Measurements from ENCODE around the gene DECR2. TPM values are rescaled to one million over a fixed set of nuclear protein-coding genes. Genes with fewer than 3 reads are reported as not detected.

DECR2 gene, protein sequence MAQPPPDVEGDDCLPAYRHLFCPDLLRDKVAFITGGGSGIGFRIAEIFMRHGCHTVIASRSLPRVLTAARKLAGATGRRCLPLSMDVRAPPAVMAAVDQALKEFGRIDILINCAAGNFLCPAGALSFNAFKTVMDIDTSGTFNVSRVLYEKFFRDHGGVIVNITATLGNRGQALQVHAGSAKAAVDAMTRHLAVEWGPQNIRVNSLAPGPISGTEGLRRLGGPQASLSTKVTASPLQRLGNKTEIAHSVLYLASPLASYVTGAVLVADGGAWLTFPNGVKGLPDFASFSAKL
- total RNA-seq (1 to 10 TPM; 7.5 to 9.0 TPM), total RNA-seq (2.6 to 5.6 reads per million in 2 donors)

DNA sequence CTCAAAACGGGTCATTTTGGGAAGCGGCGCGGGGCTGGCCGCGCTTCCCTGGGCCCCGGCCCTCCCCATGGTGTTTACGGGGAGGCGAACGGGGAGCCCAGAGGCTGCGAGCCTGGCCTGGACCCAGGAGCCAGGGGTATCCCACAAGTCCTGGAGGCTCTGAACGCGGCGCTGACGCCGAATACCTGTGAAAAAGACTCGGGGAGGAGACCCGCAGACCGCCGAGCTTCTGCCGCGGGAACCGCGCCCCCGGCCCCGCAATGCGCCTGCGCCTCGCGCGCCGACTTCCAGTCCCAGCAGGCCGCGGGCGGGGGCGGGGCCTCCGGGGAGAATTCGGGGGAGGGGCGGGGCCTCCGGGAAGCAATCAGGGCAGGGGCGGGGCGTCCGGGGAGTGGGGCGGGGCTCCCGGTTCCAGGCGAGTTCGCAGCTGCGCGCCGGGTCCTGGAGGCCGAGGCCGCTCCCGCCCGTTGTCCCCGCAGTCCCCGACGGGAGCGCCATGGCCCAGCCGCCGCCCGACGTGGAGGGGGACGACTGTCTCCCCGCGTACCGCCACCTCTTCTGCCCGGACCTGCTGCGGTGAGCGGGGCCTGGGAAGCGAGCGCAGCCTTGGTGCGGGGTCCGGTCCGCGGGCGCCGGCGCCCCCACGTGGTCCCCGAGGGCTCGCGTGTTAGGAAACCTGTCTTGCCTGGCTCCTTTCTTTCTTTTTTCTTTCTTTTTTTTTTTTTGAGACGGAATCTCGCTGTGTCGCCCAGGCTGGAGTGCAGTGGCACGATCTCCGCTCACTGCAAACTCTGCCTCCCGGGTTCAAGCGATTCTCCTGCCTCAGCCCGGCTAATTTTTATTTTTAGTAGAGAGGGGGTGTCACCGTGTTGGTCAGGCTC lies at the start of gene DECR2:
DECR2 (plus strand) TSS at position 418 of the 881 bp plus-strand sequence; CDS start at position 497, 79 bp downstream.
- peak within 1 kb of the TSS; percentile 91 for H3K4me3 Mint-ChIP-seq
- no peaks in the 10 kb centered on the region for H3K36me3 Mint-ChIP-seq (ENCODE audit: low read depth)
- H3K9me3 ChIP-seq (ENCODE audit: control insufficient read depth, low read length, poor library complexity, severe bottlenecking): no peaks in the 10 kb centered on the region
- peak within 1 kb of the TSS; percentile 92 for H3K27ac Mint-ChIP-seq
- peaks cover 5% of the 10 kb centered on the region for H3K4me1 Mint-ChIP-seq
- DNase-seq (peak; percentile 96 to 100 (median 98)), ATAC-seq (peak; percentile 86)
- no peaks in the 10 kb centered on the region for H3K27me3 Mint-ChIP-seq

DNA sequence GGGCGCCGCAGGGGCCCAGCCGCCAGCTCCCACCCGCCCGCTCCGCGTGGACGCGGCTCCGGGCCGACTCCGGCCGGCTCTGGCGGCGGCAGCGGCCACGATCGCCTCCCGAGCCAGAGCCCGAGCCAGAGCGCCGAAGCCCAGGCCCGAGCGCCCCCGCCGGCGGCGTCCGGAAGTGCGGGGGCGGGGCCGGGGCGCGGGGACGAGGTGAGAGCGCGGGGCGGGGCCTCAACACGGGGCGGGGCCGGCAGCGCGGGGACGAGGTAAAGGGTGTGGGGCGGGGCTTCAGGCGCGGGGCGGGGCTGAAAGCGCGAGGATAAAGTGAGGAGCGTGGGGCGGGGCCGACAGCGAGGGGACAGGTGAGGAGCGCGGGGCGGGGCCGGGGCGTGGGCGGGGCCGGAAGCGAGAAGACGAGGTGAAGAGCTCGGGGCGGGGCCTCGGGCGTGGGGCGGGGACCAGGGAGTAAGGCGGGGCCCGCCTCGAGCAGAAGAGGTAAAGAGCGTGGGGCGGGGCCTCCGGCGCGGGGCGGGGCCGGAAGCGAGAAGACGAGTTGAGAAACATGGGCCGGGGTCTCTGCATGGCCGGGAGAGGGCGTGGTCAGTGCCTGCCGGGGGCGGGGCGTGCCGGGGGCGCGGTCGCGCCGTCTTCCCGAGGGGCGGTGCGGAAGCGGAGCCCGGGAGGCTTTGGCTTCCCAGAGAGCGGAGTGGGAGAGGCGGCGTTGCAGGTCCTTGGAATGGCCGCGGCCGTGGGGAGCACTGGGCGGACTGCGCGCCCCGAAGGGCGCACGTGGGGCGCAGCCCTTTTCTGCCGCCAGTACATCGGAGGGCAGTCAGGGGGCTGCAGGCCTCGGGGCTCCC lies 48.9 kb upstream of the DECR2 start, which contains the start of gene AXIN1:
AXIN1 (minus strand) TSS at position 177 of the 857 bp plus-strand sequence. CDS start 5,698 bp downstream, outside the sequence.
- H3K36me3 Mint-ChIP-seq (ENCODE audit: low read depth): no peaks in the 10 kb centered on the region
- H3K9me3 ChIP-seq (ENCODE audit: control insufficient read depth, low read length, poor library complexity, severe bottlenecking): no peaks in the 10 kb centered on the region
- ATAC-seq (peak; percentile 88), DNase-seq (peak; percentile 100)
- peaks cover 27% of the 10 kb centered on the region for H3K4me1 Mint-ChIP-seq
- H3K27me3 Mint-ChIP-seq: no peaks in the 10 kb centered on the region
- peak within 1 kb of the TSS; percentile 95 for H3K27ac Mint-ChIP-seq
- peak within 1 kb of the TSS; percentile 95 for H3K4me3 Mint-ChIP-seq

DNA sequence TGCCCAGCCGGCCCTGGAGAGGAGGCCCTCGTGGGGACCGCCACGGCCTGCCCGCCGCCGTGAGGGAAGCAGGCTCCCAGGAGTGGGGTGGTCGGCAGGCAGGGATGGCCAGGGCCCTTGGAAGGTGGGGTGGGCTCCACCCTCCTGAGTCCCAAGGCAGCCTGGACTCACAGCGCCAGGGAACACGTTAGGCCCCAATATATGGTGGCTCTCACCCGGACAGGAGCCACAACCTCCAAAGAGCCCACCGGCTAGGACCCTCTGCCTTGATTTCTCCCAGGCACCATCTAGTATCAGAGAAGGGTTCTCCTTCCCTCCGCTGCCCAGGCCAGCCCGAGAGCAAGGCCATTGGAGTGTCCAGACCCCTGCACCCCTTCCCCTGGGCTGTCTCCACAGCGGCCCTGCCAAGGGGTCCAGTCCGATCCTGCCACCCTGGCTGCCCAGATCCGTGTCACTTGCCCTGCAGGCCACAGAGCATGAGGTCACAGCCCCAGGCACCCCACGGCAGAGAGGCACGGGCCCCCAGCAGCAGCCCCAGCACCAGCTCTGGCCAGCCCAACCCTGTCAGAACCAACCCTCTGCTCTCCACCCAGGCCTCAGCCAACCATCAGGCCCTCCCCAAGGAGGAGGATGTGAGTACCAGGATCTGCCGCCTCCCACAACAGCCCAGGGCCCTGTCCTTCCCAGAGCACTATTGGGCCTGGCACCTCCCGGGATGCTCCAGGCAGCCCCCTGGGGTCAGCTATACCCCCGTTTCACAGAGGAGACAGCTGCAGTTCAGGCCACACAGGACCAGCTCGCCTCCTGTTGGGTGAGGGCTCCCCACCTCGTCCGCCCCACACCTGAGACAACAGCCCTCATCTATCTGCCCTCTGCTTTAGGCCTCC lies 48.0 kb upstream of the DECR2 start:
- DNase-seq (no peak), ATAC-seq (no peak)
- peak overlapping the region; percentile 95 for H3K4me3 Mint-ChIP-seq
- peaks cover 21% of the 10 kb centered on the region for H3K4me1 Mint-ChIP-seq
- no peaks in the 10 kb centered on the region for H3K9me3 ChIP-seq (ENCODE audit: control insufficient read depth, low read length, poor library complexity, severe bottlenecking)
- no peaks in the 10 kb centered on the region for H3K36me3 Mint-ChIP-seq (ENCODE audit: low read depth)
- H3K27me3 Mint-ChIP-seq: no peaks in the 10 kb centered on the region
- H3K27ac Mint-ChIP-seq: peak overlapping the region; percentile 95

DNA sequence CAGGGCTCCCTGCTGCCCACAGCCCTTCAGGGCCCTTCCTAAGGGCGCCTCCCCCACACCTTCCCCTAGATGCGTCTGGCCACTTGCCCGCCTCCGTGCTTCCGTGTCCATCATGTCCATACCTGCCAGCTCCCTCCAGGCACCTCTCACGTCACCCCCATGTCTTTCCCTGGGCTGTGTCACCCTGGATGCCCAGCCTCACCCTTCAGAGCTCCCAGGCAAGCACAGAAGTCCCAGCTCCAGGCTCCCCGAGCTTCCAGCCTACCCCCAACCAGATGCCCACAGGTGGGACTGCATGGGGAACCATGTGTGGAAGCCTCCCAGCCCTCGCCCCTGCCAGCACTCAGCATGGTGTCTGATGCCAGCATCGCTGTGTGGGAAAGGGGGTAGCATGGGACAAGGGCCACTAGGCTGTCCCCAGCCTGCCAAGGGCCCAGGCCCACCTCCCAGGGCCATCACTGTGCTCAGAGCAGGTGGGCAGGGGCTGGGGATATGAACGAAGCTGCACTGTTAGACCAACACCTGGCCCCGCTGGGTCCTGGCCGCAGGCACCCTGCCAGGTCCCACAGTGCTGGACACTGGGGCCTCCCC lies 47.3 kb upstream of the DECR2 start:
- no peaks in the 10 kb centered on the region for H3K27me3 Mint-ChIP-seq
- H3K9me3 ChIP-seq (ENCODE audit: control insufficient read depth, low read length, poor library complexity, severe bottlenecking): no peaks in the 10 kb centered on the region
- H3K4me1 Mint-ChIP-seq: peaks cover 18% of the 10 kb centered on the region
- DNase-seq (no peak), ATAC-seq (no peak)
- H3K4me3 Mint-ChIP-seq: peak overlapping the region; percentile 95
- no peaks in the 10 kb centered on the region for H3K36me3 Mint-ChIP-seq (ENCODE audit: low read depth)
- H3K27ac Mint-ChIP-seq: peak overlapping the region; percentile 95

DNA sequence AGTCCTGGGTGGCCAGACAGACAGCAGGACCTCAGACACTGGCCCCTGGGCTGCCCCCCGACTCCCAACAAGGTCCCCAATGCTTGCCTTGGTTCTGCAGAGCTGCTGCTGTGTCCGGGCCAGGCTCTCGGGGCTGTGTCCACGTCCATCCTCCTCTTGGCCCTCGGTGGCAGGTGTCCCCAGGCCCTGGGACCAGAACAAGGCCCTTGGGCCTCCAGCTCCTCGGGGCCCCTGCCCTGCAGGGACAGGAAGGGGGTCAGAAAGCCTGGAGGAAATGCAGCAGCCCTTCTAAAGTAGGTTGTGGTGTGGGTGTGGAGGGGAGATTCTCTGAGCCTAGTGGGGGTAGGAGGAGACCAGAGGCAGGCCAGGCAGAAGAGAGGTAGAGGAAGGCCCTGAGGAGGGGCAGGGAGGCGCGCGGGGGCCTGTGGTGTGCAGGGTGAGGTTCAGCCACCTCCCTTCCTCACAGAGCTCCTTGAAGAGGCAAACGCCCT lies 46.7 kb upstream of the DECR2 start:
- peak overlapping the region; percentile 95 for H3K4me3 Mint-ChIP-seq
- no peaks in the 10 kb centered on the region for H3K27me3 Mint-ChIP-seq
- DNase-seq (peak; percentile 30 to 45 (median 35)), ATAC-seq (peak; percentile 24)
- no peaks in the 10 kb centered on the region for H3K9me3 ChIP-seq (ENCODE audit: control insufficient read depth, low read length, poor library complexity, severe bottlenecking)
- H3K4me1 Mint-ChIP-seq: peaks cover 18% of the 10 kb centered on the region
- peak overlapping the region; percentile 95 for H3K27ac Mint-ChIP-seq
- no peaks in the 10 kb centered on the region for H3K36me3 Mint-ChIP-seq (ENCODE audit: low read depth)

DNA sequence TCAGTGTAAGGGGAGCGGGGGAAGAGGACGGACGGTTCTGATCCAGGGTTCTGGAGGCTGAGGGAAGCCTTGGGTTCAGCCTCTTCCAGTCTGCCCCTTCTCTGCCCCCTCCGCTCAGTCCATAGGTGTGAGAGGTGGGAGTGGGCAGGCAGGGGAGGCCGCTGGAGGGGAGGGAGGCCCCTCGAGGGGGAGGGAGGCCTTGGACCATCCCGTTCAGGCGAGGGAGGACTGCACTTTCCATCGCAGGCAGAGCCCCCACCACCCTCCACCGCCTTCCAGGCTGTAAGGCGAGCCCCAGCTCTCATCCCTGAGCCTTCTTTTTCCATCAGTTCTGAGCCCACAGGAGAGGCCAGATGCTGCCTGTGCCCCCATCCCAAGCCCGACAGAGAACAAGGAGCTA lies 44.9 kb upstream of the DECR2 start:
- Mint-ChIP-seq H3K36me3 (ENCODE audit: low read depth) (no peaks in the 10 kb centered on the region), H3K27ac (peak overlapping the region; percentile 63)

DNA sequence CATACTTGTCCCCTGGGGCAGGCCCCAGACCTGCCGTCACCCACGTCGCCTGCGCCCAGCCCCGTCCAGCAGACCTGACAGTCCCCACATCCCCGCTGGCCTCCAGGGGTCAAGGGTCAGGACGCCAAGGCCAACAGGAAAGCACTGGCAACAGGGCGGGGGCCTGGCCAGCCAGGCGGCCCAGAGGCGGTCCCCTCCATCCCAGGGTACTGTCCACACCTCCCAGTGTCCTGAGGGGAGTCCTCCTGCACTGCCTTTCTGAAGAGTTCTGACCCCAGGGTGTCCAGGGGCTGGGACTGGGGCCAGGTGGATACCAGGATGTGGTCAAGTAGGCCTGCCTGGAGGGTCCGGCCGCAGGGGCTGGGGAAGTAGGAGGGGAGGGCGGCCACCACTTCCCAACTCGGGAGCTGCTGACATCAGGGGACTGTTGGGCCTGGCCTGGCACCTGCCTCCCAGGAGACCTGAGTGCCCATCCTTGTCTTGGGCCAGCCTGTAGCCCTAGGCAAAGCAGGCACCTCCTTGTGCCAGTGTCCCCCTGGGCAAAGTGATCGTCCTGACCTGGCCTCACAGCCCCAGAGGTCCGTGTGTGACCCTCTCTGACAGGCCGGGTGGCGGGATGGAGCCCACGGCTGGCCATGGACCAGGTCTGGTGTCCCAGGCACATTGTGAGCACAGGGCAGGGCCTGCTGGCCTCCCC lies 42.5 kb upstream of the DECR2 start:
- Mint-ChIP-seq H3K4me3 (no peak overlapping the region), H3K27me3 (no peaks in the 10 kb centered on the region)
- no peak for DNase-seq

More for the DNA sequence above, 44.9 kb upstream of the DECR2 start:
- ATAC-seq (no peak), DNase-seq (no peak)
- H3K27me3 Mint-ChIP-seq: no peaks in the 10 kb centered on the region
- H3K9me3 ChIP-seq (ENCODE audit: control insufficient read depth, low read length, poor library complexity, severe bottlenecking): no peaks in the 10 kb centered on the region
- no peak overlapping the region for H3K4me3 Mint-ChIP-seq
- peaks cover 16% of the 10 kb centered on the region for H3K4me1 Mint-ChIP-seq

DNA sequence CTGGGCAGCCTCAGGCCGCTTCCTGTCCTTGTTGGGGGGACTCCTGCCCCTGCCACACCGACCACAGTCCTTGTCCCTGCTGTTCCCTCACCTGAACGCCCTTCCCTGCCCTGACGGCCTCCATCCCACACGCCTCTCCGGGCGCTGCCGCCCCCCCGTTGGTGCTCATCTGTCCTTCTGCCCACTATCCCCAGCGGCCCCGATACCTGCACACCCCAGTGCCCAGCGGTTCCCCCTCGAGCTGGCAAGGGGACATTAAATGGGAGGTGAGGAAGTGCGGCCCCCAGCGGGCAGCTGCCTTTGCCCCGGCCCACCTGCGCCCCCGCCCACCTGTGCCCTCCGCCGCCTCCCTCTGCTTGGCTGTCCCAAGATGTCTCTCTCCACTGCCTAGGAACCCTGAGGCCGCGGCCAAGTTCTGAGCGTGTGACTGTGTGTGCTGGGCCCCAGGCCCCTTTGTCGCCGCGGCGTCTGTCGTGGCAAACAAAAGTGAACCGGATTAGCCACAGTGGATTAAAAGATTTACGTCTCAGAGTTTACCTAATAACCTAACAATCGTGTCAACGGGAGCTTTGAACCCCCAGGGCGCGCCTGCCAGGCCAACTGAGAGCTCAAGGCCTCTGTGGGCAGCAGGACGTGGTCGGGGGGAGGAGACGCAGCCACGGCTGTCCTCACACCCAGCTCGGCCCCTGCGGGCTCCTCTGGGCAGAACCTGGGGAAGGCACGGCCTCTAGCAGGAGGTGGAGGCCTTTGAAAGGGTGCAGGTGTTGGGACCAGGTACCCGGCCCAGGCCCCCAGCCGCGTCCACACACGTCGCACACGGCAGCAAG lies 41.6 kb upstream of the DECR2 start:
- no peak overlapping the region for H3K4me3 Mint-ChIP-seq
- no peak overlapping the region for H3K27ac Mint-ChIP-seq
- no peaks in the 10 kb centered on the region for H3K9me3 ChIP-seq (ENCODE audit: control insufficient read depth, low read length, poor library complexity, severe bottlenecking)
- H3K36me3 Mint-ChIP-seq (ENCODE audit: low read depth): no peaks in the 10 kb centered on the region
- H3K4me1 Mint-ChIP-seq: peaks cover 15% of the 10 kb centered on the region
- DNase-seq (no peak), ATAC-seq (no peak)
- H3K27me3 Mint-ChIP-seq: no peaks in the 10 kb centered on the region

More for the DNA sequence above, 42.5 kb upstream of the DECR2 start:
- Mint-ChIP-seq H3K27ac (no peak overlapping the region), H3K36me3 (ENCODE audit: low read depth) (no peaks in the 10 kb centered on the region), H3K4me1 (peaks cover 17% of the 10 kb centered on the region)
- ATAC-seq: no peak
- no peaks in the 10 kb centered on the region for H3K9me3 ChIP-seq (ENCODE audit: control insufficient read depth, low read length, poor library complexity, severe bottlenecking)

DNA sequence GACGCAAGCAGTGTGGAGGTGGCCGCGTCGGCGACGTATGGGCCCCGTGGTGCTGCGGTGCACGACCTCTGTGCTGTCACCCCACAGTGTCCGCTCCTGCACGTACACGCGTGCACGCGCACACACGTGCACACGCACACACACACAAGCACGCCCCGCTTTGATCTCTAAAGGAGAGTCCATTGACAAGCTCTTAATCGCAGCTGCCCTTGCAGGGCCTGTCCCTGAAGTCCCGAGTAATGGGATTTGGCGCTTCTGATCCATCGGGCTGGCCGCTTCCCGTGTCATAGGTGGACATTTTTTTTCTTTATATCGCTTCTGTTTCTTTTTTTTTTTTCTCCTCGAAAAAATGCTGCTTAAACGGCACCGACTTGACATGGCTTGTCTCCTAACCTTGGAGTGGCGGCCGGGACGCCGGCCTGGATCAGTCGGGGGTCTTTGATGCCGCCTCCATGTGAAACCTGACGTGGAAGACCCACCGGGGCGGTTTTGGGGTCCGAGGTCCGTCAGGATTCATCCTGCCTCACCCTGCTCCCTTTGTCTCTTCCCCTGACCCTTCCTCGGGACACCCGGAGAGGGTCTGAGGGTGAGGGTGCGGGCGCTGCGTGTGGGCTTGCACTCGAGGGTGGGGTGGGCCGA lies 40.9 kb upstream of the DECR2 start:
- peaks cover 11% of the 10 kb centered on the region for H3K4me1 Mint-ChIP-seq
- H3K27me3 Mint-ChIP-seq: no peaks in the 10 kb centered on the region
- ATAC-seq (no peak), DNase-seq (no peak)
- no peak overlapping the region for H3K4me3 Mint-ChIP-seq
- H3K36me3 Mint-ChIP-seq (ENCODE audit: low read depth): no peaks in the 10 kb centered on the region
- H3K27ac Mint-ChIP-seq: no peak overlapping the region
- no peaks in the 10 kb centered on the region for H3K9me3 ChIP-seq (ENCODE audit: control insufficient read depth, low read length, poor library complexity, severe bottlenecking)

DNA sequence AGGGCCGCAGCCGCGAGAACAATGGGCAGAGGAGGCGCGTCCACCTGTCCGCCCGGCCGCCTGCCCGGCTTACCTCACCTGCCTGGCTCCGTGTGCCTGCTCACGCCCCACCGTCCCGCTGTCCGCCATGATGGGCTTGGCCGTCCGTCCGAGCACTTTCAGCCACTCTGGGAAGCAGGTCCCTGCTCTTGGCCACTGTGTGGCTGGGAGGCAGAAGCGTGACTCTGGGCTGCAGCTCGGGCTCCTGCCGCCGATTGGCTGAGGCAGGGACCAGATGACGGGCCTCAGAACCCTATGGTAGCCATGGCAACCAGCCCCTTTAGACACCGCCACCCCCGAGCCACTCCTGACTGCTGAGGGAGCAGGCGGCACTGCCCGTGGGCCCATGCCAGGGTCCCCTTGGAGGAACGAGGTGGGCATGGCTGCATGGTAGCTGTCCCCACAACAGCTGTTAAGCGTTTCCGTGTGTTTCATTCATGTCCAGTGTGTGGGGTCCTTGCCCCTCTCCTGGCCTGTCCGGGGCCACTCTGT lies 40.3 kb upstream of the DECR2 start:
- no peaks in the 10 kb centered on the region for H3K27me3 Mint-ChIP-seq
- H3K27ac Mint-ChIP-seq: peak overlapping the region; percentile 59
- no peaks in the 10 kb centered on the region for H3K9me3 ChIP-seq (ENCODE audit: control insufficient read depth, low read length, poor library complexity, severe bottlenecking)
- no peak for DNase-seq
- H3K4me1 Mint-ChIP-seq: peaks cover 9% of the 10 kb centered on the region
- no peak overlapping the region for H3K4me3 Mint-ChIP-seq
- H3K36me3 Mint-ChIP-seq (ENCODE audit: low read depth): no peaks in the 10 kb centered on the region
- ATAC-seq: no peak
